SK-N-SH (cell line): Measurements from ENCODE around the gene PLEKHG3.

Source experiments
- CTCF ChIP-seq: fragments of 200-600 bp; sonication (generic); IDR thresholded peaks from 2 replicates; pipeline ENCODE4 v1.6.1; 2017; ENCODE audit warnings: antibody characterized with exemption, mild to moderate bottlenecking, moderate library complexity
- EZH2phosphoT487 ChIP-seq: fragments of 200-600 bp; sonication (generic); IDR thresholded peaks from 2 replicates; pipeline ENCODE4 v1.6.1; 2017; ENCODE audit warnings: low read depth, mixed run types, mild to moderate bottlenecking, antibody characterized with exemption, moderate library complexity, borderline replicate concordance
- FOXM1 ChIP-seq: IDR thresholded peaks from 2 replicates; pipeline ENCODE4 v1.4.0; 2012; ENCODE audit warnings: low read depth, mild to moderate bottlenecking
- GABPA ChIP-seq: IDR thresholded peaks from 2 replicates; pipeline ENCODE4 v1.4.0; 2012; ENCODE audit warnings: low read depth, mild to moderate bottlenecking
- JUND ChIP-seq: IDR thresholded peaks from 2 replicates; pipeline ENCODE4 v1.4.0; 2012
- MAX ChIP-seq: IDR thresholded peaks from 2 replicates; pipeline ENCODE4 v1.4.0; 2012; ENCODE audit warnings: low read depth
- NFIC ChIP-seq: IDR thresholded peaks from 2 replicates; pipeline ENCODE4 v1.4.0; 2012; ENCODE audit warnings: borderline replicate concordance
- POLR2AphosphoS5 ChIP-seq: IDR thresholded peaks from 2 replicates; pipeline ENCODE4 v1.6.1; 2012; ENCODE audit warnings: low read depth, low read length
- RAD21 ChIP-seq: IDR thresholded peaks from 2 replicates; pipeline ENCODE4 v1.6.1; 2012; ENCODE audit warnings: mild to moderate bottlenecking, low read length
- SIN3A ChIP-seq: IDR thresholded peaks from 2 replicates; pipeline ENCODE4 v1.6.1; 2012; ENCODE audit warnings: low read depth, mild to moderate bottlenecking, low read length, moderate library complexity, borderline replicate concordance
- SMC3 ChIP-seq: IDR thresholded peaks from 2 replicates; pipeline ENCODE4 v1.6.1; 2012; ENCODE audit warnings: low read depth, low read length, improper control_type of control experiment
- TCF12 ChIP-seq: IDR thresholded peaks from 2 replicates; pipeline ENCODE4 v1.4.0; 2012
- USF2 ChIP-seq: fragments of 150-350 bp; IDR thresholded peaks from 2 replicates; pipeline ENCODE4 v1.6.1; 2017; ENCODE audit warnings: antibody characterized with exemption, low read length, low read depth, borderline replicate concordance
- YY1 ChIP-seq: IDR thresholded peaks from 2 replicates; pipeline ENCODE4 v1.4.0; 2012; ENCODE audit warnings: low read depth, mild to moderate bottlenecking

GRCh38 chr14:64795921-64796320 lies 91.7 kb downstream of the PLEKHG3 start:
- TF ChIP-seq USF2: no peak
- TF ChIP-seq GABPA: no peak
- no peak for TF ChIP-seq POLR2AphosphoS5
- no peak for TF ChIP-seq FOXM1
- no peak for TF ChIP-seq JUND
- TF ChIP-seq NFIC: no peak
- no peak for TF ChIP-seq CTCF
- no peak for TF ChIP-seq RAD21
- no peak for TF ChIP-seq SMC3
- no peak for TF ChIP-seq MAX
- no peak for TF ChIP-seq SIN3A
- no peak for TF ChIP-seq EZH2phosphoT487
- TF ChIP-seq TCF12: no peak
- TF ChIP-seq YY1: no peak
